ENCODE measurements around the gene SHE.

The SHE gene

DNA sequence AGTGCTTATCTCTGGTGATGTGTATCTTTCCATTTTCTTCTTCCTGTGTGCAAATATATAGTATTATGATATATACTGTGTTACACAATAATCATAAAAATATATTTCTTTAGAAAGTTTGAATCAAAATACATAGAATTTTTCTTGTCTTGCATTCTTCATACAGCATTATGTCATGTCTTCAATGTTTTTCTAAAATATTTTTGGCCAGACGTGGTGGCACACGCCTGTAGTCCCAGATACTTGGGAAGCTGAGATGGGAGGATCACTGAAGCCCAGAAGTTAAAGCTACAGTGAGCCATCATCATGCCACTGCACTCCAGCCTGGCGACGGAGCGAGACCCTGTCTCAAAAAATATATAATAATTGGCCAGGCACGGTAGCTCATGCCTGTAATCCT is 55.4 kb downstream of the SHE start:
- Histone ChIP-seq H3K27me3 (ENCODE audit: low read length) (no peaks in the 10 kb centered on the region), H3K4me3 (ENCODE audit: insufficient read depth, low read length, poor library complexity, severe bottlenecking) (no peak overlapping the region), H2AFZ (ENCODE audit: low read depth, low read length, severe bottlenecking) (no peak overlapping the region), H3K4me2 (ENCODE audit: low read depth, low read length, poor library complexity, severe bottlenecking) (no peak overlapping the region), H3K36me3 (ENCODE audit: low read length) (no peaks in the 10 kb centered on the region), H3K27ac (ENCODE audit: low read depth, low read length) (no peak overlapping the region), H3F3A (ENCODE audit: insufficient read depth) (no peaks in the 10 kb centered on the region), H4K20me1 (ENCODE audit: low read depth, low read length) (no peaks in the 10 kb centered on the region), H3K9me2 (replicated peaks; ENCODE audit: insufficient read depth, low read length) (no peaks in the 10 kb centered on the region), H3K9ac (ENCODE audit: low read length) (no peak overlapping the region), H3K79me2 (ENCODE audit: insufficient read depth, low read length) (no peaks in the 10 kb centered on the region), H3K9me3 (ENCODE audit: insufficient read depth, low read length) (no peaks in the 10 kb centered on the region)
- TF ChIP-seq, protein P1, sequence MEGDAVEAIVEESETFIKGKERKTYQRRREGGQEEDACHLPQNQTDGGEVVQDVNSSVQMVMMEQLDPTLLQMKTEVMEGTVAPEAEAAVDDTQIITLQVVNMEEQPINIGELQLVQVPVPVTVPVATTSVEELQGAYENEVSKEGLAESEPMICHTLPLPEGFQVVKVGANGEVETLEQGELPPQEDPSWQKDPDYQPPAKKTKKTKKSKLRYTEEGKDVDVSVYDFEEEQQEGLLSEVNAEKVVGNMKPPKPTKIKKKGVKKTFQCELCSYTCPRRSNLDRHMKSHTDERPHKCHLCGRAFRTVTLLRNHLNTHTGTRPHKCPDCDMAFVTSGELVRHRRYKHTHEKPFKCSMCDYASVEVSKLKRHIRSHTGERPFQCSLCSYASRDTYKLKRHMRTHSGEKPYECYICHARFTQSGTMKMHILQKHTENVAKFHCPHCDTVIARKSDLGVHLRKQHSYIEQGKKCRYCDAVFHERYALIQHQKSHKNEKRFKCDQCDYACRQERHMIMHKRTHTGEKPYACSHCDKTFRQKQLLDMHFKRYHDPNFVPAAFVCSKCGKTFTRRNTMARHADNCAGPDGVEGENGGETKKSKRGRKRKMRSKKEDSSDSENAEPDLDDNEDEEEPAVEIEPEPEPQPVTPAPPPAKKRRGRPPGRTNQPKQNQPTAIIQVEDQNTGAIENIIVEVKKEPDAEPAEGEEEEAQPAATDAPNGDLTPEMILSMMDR (IDR thresholded peaks at IDR 0.05; ENCODE audit: insufficient read depth, low read length, poor library complexity, severe bottlenecking): no peak
- TF ChIP-seq EZH2phosphoT487 (conservative IDR thresholded peaks at IDR 0.05; ENCODE audit: low read length): no peak

DNA sequence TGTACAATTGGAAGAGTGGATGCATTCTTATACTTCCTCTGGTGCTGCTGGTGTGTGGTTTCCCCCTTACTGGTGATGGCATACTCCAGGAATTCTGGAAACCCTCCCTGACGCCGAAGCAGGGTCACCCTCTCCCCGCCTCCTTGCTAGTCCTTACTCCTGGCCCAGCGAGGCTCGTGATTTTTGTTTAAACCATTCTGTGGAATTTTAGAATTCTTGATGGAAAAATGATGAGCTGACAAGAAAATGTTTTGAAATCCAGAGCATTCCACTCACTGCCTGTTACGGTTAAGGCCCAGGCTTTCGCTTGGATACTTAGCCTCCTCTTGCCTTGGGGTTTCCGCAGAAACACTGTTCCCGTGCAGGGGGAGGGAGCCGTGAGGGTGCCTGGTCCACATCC is 55.9 kb downstream of the SHE start:
- Histone ChIP-seq H3K9me2 (replicated peaks; ENCODE audit: insufficient read depth, low read length) (no peaks in the 10 kb centered on the region), H3F3A (ENCODE audit: insufficient read depth) (no peaks in the 10 kb centered on the region), H3K79me2 (ENCODE audit: insufficient read depth, low read length) (no peaks in the 10 kb centered on the region), H3K36me3 (ENCODE audit: low read length) (no peaks in the 10 kb centered on the region), H3K4me3 (ENCODE audit: insufficient read depth, low read length, poor library complexity, severe bottlenecking) (no peak overlapping the region), H2AFZ (ENCODE audit: low read depth, low read length, severe bottlenecking) (no peak overlapping the region), H3K27ac (ENCODE audit: low read depth, low read length) (no peak overlapping the region), H3K9me3 (ENCODE audit: insufficient read depth, low read length) (no peaks in the 10 kb centered on the region), H3K9ac (ENCODE audit: low read length) (no peak overlapping the region), H3K4me2 (ENCODE audit: low read depth, low read length, poor library complexity, severe bottlenecking) (no peak overlapping the region), H3K27me3 (ENCODE audit: low read length) (no peaks in the 10 kb centered on the region), H4K20me1 (ENCODE audit: low read depth, low read length) (no peaks in the 10 kb centered on the region)
- TF ChIP-seq EZH2phosphoT487 (conservative IDR thresholded peaks at IDR 0.05; ENCODE audit: low read length): no peak
- TF ChIP-seq, protein P1 (IDR thresholded peaks at IDR 0.05; ENCODE audit: insufficient read depth, low read length, poor library complexity, severe bottlenecking): no peak

- TF ChIP-seq, protein P1 (IDR thresholded peaks at IDR 0.05; ENCODE audit: insufficient read depth, low read length, poor library complexity, severe bottlenecking): no peak
- TF ChIP-seq EZH2phosphoT487 (conservative IDR thresholded peaks at IDR 0.05; ENCODE audit: low read length): no peak
- H3K9ac ChIP-seq (ENCODE audit: low read length): no peak overlapping the region
- no peaks in the 10 kb centered on the region for H3K79me2 ChIP-seq (ENCODE audit: insufficient read depth, low read length)
- no peak overlapping the region for H3K27ac ChIP-seq (ENCODE audit: low read depth, low read length)
- H3K4me3 ChIP-seq (ENCODE audit: insufficient read depth, low read length, poor library complexity, severe bottlenecking): no peak overlapping the region
- no peak overlapping the region for H3K4me2 ChIP-seq (ENCODE audit: low read depth, low read length, poor library complexity, severe bottlenecking)
- no peaks in the 10 kb centered on the region for H3K36me3 ChIP-seq (ENCODE audit: low read length)
- H4K20me1 ChIP-seq (ENCODE audit: low read depth, low read length): no peaks in the 10 kb centered on the region
- no peaks in the 10 kb centered on the region for H3K27me3 ChIP-seq (ENCODE audit: low read length)
- H3K9me3 ChIP-seq (ENCODE audit: insufficient read depth, low read length): no peaks in the 10 kb centered on the region
- no peaks in the 10 kb centered on the region for H3F3A ChIP-seq (ENCODE audit: insufficient read depth)
- H3K9me2 ChIP-seq (replicated peaks; ENCODE audit: insufficient read depth, low read length): no peaks in the 10 kb centered on the region
- no peak overlapping the region for H2AFZ ChIP-seq (ENCODE audit: low read depth, low read length, severe bottlenecking)
Measured at GRCh38 chr1:154445040-154445472, 57.2 kb downstream of the SHE start.
